Activated CD4-positive, alpha-beta T cell treated with anti-CD3 and anti-CD28 coated beads, Interleukin-2, amount 50 U/mL, for 1 hour (primary cell): ENCODE results near the gene GPR17.

Experiments
- DNase-seq: peaks from one replicate; pipeline ENCODE4 v3.0.0-alpha.2; 2020

Gene GPR17

DNA sequence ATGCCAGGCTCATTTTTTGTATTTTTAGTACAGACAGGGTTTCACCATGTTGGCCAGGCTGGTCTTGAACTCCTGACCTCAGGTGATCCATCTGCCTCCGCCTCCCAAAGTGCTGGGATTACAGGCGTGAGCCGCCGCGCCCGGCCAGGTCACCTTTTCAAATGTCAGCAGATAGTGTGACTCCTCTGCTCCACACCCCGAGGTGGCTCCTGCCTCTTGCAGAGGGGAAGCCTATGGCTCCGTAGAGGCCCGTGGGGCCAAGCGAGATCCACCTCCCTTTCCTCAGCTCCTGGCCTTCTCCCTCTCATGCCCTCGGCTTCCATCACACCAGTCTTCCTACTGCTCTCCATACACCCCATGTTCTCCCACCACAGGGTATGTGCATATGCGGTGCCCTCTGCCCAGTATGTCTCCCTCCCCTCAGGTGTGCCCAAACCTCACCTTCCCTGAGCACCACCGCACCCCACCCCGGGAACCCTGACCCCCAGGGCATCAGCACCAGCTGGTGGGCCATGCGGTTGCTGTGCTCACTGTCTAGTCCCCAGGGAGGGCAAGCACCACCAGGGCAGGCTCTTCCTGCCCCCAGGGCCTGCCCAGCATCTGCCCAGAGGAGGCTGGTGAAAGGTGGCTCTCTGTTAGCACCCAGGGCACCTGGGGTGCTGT, 10.7 kb downstream of the GPR17 start:
- no peak for DNase-seq

DNA sequence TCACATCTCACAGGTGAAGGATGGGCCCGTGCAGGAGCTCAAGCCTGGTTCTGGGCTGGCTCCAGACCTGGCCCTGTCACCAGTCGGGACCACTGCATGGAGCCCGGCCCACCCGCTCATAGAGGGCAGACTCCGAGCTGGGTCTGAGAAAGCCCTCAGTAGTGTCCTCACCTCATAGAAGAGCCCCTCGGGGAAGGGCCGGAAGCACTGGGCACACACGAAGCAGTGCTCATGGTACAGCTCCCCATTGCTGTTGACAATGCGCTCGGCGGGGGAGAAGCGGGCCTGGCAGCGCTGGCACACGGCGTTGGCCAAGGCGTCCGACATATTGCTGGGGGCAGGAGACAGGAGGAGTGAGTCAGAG, 11.3 kb downstream of the GPR17 start:
- no peak for DNase-seq

DNA sequence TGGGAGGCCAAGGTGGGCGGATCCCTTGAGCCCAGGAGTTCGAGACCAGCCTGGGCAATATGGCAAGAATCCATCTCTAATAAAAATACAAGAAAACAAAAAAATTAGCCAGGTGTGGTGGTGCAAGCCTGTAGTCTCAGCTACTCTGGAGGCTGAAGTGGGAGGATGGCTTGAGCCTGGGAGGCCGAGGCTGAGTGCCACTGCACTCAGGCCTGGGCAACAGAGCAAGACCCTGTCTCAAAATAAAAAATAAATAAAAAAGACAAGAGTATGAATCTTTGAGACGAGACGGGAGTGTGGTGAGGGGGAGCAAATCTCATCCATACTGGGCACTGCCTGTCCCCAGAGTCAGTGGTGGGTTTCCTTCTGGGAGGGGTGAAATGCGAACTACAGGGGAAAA, 12.2 kb downstream of the GPR17 start:
- DNase-seq = no peak

DNA sequence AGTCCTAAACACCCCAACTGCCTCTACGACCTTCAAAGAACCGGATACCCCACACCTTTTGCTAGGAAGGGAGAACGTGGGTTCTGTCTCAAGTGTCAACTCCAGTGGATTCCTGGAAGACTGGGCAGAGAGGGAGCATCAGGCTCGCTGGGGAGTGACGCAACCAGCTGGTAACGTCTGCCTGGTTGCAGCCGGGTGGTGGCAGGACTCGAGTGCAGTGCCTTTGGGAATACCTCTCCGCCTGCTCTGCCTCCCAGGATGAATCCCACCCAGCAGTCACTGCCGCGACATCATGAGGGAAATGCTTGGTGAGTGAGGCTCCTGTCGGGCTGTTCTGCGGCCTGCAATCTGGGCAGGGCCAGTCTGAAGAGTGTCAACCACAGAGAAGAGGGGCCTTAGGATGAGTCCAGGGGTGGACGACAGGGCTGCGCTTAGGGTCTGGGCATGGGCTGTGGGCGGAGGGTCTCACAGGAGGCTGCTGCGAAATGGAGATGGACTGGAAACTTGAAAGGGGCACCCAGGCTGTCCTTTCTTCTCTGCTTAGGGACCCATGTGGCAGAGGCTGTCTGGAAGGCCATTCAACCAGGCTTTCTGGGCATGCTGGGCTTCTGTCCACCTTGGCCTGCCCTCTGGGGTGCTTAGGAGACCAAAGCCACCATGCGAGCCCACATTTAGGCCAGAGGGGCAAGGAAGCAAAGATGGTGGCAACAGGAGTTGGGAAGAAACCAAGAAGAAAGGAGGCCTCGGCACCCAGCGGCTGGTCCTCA, 12.9 kb downstream of the GPR17 start:
- DNase-seq = no peak

DNA sequence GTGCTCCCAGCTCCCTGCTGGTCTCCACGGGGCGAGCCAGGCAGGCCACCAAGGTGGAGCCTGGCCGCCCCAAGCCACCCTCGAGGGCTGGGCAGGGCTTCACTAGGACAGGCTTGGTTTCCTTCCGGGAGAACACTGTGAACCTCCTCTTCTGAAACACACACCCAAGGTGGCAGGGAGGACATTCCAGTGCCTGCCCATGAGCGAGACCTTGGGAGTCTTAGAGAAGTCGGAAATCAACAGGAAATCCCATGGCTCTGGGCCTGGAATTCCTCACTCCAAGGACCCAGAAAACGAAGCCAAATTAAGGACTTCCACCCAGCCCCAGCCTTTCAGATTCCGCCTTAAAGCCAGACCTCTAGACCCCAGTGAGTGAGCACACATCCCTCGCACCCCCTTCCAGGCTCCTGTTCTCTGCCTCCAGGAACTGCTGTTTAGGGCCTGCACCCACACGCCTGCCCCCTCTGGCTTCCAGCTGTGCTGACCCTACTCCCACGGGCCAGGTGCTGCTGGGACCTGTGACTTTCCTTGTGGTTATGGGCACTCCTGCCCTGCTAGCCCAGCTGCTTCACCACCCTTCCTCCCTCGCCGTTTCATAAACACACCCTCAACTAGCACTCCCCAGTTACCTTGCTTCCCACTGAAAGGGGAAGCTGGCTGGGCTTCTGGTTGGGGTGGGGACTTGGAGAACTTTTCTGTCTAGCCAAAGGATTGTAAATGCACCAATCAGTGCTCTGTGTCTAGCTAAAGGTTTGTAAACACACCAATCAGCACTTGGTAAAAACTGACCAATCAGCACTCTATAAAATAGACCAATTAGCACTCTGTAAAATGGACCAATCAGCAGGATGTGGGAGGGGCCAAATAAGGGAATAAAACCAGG, 13.7 kb downstream of the GPR17 start:
- no peak for DNase-seq

DNA sequence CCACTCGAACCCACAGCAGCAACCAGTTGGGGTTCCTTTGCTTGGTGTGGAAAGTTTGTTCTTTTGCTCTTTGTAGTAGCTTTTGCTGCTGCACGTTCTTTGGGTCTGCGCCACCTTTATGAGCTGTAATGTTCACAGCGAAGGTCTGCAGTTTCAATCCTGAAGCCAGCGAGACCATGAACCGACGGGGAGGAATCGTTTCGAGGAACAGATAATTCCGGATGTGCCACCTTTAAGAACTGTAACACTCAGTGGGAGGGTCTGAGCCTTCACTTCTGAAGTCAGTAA, 14.3 kb downstream of the GPR17 start:
- no peak for DNase-seq

DNA sequence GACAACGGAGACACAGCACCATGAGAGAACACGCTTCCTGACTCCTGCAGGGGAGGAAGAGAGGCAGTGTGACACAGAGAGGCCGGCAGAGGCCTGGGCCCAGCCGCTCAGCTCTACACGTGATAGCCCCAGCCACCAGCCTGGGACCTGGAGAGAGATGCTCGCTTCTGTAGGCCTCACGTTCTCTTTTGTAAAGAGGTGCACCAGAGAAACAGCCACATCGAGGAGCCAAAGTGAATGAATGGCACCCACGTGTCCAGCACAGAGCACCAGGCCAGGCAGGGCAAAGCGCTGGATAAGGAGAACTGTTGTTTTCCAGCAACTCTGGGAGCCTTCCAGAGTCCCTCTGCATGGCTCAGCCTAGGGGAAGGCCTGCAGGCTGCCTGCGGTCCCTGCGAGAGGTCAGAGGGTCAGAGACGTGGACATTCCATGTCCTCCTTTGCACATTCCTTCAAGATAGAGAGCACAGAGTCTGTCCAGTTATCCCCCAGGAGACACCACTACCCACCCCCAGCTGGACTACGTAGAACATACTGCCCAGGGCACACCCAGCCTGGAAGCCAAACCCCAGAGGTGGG, 15.2 kb downstream of the GPR17 start:
- DNase-seq = no peak

DNA sequence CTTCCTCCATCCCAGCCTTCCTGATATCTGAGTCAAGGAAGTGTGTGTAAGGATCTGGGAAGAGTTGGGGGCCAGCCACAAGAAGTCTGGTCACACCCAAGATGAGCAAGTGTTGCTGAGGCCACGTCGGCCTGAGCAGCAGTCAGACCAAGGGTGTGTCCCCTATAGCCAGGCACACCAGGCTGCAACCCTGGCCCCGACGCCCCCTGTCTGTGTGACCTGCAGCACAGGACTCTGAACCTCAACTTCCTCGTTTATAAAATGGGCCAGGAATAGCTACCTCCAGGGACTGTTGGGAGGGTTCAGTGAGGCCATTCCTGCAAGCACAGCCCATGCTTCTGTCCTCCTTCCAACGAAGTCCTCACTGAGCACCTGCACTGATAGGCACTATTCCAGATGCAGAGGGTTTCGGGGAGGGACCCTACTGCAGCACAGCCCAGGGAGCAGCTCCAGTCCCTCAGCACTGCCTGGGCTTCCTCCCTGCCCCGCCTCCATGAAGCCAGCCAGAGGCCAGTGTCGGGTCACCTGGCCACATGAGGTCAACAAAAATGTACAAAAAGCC, 16.1 kb downstream of the GPR17 start:
- DNase-seq = no peak

DNA sequence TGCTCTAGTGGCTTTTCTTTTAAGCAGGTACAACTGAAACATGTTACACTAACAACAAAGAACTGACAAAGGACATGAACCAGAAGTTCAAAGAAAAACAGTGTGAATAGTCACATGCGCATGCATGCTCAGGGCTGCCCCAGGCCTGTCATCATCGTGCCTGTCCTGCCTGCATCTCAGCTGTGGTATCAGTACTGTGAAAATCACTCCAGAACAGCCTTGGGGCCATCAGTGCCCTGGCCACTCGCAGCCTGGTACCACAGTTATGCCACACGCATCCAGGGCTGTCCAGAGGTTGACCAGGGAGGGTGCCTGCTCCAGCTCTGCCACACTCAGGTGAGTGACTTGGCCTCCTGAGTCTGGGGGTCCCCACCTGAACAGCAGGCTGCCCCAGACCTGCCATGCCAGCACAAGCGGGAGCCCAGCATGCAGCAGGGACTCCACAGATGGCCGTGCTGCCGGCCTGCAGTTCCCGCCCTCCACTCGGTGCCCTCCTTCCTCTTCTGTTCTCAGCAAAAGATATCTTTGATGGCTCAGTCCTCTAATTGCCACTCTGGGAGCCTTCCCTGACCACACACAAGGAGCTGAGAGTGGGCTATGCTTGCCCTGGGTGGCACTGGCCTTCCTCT, 17.1 kb downstream of the GPR17 start:
- no peak for DNase-seq

DNA sequence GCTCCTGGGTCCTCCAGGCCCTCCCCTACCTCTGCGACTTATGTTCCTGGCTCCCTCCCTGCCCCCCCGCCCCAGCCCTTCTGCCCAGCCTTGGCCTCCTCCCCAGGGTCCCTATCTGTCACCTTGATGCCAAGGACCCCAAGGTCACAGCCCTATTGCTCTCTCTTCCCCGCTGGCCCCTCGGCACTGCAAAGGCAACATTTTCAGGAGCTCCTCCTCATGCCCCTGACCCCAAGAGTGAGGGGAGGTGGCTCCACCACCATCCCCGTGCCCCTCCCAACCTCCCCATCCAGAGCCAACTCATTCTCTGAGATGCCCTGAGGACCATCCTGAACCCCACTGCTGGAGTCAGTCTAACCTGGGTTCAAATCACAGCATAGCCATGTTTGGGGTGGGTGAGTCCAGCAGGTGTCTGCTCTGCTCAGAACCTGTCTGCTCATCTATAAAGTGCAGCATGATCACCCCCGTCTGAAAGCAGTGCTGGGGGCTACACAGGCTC, 17.7 kb downstream of the GPR17 start:
- DNase-seq = no peak

DNA sequence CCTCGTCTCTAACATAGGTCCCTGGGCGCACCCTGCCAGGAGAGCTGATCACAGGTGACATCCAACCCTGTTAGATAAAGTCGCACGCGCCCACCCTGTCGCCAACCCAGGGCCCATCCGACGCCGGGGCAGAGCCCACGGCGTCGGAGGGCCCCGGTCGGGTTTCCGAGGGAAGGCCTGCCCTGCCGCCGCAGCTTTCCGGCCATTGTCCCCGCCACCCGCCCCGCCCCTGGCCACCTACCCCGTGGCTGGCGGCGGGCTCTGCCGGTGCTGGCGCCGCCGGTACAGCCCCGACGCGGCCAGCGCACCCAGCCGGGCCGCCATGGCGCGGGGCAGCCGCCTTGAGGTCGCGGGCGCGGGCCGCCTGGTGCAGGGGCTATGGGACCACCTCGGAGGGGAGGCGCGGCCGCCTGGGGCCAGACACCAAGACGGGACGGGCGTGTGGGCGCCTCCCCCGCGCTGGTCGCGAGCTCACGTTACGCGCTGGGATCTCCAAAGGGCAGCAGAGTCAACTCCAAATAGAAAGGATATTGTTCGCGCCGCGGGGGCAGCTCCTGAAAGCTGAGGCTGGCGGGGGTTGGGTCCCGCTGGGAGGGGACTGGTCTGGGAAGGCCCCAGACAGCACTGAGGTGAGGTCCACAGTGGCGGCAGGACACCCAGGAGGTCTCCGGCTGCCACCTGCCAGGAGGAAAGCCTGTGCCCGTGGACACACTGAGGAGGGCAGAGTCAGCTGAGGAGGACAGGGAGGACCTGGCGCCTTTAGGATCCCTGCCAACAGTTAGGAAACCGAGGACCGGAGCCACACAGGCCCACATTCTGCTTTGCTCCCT, 18.3 kb downstream of the GPR17 start:
- no peak for DNase-seq

DNA sequence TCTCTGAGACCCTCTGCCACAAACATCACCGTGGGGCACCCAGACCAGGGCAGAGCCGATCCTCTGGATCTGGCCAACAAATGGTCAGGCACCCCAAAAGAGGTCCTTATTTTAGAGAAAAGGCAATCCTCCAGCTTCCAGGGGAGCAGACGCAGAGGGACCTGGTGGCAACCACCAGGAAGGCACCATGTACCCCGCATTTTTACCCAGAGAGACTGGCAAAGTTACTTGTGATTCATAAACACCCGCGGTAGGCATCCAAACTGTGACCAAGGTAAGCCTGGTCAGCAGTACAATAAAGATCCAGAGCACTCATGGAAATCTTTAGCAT, 18.9 kb downstream of the GPR17 start:
- DNase-seq = no peak

DNA sequence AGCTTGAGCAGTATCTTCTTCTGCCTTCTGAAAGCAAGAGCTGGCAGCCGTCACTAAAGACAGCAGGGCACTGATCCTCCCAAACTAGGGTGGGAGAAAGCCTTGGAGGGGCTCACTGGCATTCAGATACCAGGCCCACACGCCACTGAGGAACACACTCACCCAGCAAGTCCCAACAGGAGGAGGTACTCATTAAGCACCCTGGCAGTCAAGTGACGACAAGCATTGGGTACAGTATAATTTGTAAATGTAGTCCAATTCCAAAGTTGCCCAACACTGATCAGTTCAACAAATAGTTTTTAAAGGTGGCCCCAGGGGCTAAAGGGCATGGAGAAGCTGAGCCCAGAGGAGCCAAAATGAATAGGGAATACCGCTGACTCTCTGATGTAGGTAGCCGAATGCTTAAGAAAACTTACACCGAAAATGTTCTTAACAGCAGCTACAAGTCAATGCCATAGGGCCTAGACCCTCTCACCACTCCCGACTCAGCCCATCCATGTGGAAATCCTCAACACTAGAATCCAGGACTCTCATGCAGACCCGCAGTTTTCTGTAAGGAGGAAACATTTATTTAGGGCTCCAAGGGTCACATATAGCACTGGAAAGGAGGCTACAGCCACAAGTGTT, 19.4 kb downstream of the GPR17 start:
- no peak for DNase-seq

DNA sequence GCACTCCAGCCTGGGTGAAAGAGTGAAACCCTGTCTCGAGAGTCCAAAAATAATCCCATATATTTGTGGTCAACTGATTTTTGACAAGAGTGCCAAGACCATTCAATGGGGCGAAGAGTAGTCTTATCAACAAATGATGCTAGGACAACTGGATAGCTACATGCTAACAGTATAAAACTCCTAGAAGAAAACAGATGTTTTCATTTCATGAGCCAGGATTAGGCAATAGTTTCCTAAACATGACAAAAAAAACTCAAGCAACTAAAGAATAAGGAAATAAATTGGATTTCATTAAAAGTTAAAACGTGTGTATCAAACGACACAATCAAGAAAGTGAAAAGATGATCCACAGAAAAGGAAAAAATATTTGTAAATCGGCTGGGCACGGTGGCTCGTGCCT, 23.1 kb downstream of the GPR17 start:
- DNase-seq = no peak

DNA sequence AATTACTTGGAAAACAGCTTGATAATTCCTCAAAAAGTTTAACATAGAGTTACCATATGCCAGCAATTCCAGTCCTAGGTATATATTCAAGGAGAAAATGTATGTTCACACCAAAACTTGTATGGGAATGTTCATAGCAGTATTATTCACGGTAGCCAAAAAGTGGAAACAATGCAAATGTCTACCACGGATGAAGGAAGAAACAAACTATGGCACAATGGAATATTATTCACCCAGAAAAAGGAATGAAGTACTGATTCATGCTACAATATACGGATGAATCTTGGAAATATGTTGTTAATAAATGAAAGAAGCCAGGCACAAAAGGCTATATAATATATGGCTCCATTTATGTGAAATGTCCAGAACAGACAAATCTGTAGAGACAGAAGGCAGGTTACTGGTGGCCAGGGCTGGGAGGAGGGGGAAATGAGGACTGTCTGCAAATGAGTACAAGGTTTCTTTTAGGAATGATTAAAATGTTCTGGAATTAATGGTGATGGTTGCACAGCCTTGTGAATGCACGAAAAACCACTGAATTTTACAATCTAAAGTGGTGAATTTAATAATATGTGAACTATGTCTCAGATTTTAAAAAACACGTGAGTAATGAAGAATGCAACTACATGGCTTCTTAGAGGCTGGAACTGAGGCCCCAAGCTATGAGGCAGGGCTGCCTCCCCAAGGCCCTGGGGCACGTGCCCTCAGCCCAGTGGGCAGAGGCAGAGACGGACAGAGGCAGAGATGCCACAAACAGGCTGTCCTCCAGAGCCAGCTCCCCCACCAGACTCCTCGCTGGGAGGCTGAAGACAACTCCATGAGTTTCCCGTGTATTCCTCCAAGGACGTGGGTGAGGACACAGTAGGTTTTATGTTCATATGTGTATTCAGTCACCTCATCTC, 24.4 kb downstream of the GPR17 start:
- no peak for DNase-seq

DNA sequence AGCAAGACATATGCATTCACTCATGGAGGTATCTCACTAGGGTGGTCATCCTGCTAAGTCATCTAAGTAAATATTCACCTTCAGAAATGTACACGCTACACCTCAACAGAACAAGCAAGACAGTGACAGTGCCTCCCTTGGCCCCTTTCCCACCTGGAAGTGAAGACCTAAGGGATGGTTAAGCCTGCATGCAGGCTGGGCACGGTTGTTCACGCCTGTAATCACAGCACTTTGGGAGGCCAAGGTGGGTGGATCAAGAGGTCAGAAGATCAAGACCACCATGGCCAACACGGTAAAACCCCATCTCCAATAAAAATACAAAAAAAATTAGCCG, 25.0 kb downstream of the GPR17 start:
- no peak for DNase-seq

DNA sequence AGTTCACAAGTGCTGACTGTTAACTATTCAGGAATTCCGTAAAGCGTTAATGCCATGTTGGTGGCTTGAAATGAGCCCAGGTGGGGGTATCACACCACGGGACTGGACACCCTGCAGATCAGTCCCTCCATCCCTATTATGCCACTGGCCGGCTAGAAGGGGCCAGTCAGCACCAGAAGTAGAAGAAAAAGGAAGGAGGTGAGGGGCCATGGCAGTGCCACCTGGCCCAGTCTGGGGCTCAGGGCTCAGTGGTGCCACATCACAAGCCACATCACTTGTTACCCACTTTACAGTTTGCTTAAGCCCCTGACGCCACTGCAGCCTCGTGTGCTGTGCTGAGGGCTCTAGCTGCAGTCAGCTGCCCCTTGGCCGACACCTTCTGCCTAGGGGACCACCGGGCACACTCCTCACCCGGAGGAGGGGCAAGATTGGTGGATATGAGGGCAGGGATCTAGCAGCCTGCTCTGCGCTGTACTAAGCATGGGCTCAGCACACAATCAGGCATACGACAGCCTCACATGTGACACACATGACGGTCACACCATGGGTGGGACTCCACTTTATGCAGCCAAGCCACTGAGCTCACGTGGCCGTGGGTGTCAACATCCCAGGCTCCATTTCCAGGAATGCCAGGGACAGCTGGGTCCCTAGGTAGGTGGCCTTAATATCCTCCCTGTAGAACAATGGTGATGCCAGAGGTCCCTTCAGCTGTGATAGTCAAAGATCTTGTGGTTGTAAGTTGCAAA, 25.8 kb downstream of the GPR17 start:
- no peak for DNase-seq

DNA sequence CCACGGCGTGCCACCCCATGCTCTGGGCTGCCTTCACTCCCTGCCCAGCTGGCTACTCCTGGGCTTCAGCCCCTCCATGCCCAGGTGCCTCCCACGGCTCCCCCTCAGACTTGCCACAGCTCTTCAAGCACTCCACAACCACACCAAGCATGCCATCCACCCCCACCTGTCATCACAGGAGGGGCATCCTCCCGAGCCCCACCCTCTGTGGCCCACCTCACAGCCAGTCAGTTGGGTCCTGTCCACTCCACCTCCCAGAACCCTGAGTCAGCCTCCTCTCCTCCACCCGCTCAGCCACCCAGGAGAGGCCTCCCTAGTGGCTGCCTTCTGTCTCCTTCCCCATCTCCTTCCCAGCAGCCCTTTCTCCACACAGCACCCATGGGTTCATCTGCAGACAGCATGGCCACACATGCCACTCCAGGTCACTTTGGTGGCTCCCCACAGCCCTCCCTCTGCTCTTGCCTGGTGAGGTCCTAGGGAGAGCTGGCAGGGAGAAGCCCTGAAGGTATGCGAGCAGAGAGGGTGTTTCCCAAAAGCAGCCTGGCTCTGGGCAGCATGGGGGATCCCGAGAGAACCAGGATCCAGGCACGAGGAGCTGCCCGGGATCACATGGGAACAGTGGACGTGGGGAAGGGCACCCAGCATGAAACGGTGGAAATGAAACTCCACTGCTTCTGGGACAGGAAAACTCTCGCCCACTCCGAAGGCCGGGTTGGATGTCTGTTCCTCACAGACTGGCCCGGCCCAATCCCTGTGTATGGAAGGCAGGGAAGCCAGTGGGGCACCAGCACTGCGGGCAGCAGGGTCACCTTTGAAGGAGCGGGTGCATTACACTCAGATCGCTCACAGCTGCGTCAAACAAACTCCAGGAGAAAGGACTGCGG, 26.6 kb downstream of the GPR17 start:
- no peak for DNase-seq
